Endothelial cell (in vitro differentiated cells): ENCODE data around the gene C16orf89. TPM values are rescaled to one million over a fixed set of nuclear protein-coding genes. Genes with fewer than 3 reads are reported as not detected.

ENCODE experiments used
- DNase-seq: peaks from one replicate; pipeline ENCODE4 v3.0.0; 2021; ENCODE audit warnings: low spot score
- H3K27ac Mint-ChIP-seq: one replicate; pipeline ENCODE4 v1.8.0; 2021; ENCODE audit warnings: mixed read lengths, inconsistent platforms; ENCODE audit not compliant: unreplicated experiment
- H3K27me3 Mint-ChIP-seq: one replicate; pipeline ENCODE4 v1.8.0; 2021; ENCODE audit warnings: mild to moderate bottlenecking, moderate library complexity, mixed read lengths, inconsistent platforms; ENCODE audit not compliant: unreplicated experiment
- H3K36me3 Mint-ChIP-seq: one replicate; pipeline ENCODE4 v1.8.0; 2021; ENCODE audit warnings: mild to moderate bottlenecking, low read depth, mixed read lengths, inconsistent platforms; ENCODE audit not compliant: unreplicated experiment
- H3K4me1 Mint-ChIP-seq: one replicate; pipeline ENCODE4 v1.8.0; 2021; ENCODE audit warnings: mild to moderate bottlenecking, mixed read lengths, inconsistent platforms; ENCODE audit not compliant: unreplicated experiment
- H3K4me3 Mint-ChIP-seq: one replicate; pipeline ENCODE4 v1.8.0; 2021; ENCODE audit warnings: mild to moderate bottlenecking, mixed read lengths, inconsistent platforms; ENCODE audit not compliant: unreplicated experiment
- H3K9me3 Mint-ChIP-seq: one replicate; pipeline ENCODE4 v1.8.0; 2021; ENCODE audit warnings: mixed read lengths, inconsistent platforms; ENCODE audit not compliant: unreplicated experiment
- CTCF ChIP-seq: fragments of 200-600 bp; sonication (generic); IDR thresholded peaks from one replicate; pipeline ENCODE4 v1.5.0; 2021; ENCODE audit warnings: antibody characterized with exemption; ENCODE audit not compliant: unreplicated experiment
- total RNA-seq: library from RNA; stranded (reverse); fragmentation: NEBNext Ultra II Directional; extraction: Animal tissue kit (Norgen Biotek cat#: 25700); gene quantifications from one replicate; pipeline ENCODE4 v1.2.1, GENCODE V29; 2021; ENCODE audit not compliant: unreplicated experiment

Gene C16orf89
- total RNA-seq, 1 donor from 2014 or later = not detected

- Mint-ChIP-seq H3K27me3 (peaks cover 4% of the 10 kb centered on the region), H3K4me3 (no peak overlapping the region), H3K36me3 (no peaks in the 10 kb centered on the region), H3K9me3 (no peaks in the 10 kb centered on the region), H3K27ac (no peak overlapping the region), H3K4me1 (no peaks in the 10 kb centered on the region)
- no peak for TF ChIP-seq CTCF
- DNase-seq = no peak
Measured at GRCh38 chr16:5065326-5065725, 430 bp downstream of the C16orf89 start.

DNA sequence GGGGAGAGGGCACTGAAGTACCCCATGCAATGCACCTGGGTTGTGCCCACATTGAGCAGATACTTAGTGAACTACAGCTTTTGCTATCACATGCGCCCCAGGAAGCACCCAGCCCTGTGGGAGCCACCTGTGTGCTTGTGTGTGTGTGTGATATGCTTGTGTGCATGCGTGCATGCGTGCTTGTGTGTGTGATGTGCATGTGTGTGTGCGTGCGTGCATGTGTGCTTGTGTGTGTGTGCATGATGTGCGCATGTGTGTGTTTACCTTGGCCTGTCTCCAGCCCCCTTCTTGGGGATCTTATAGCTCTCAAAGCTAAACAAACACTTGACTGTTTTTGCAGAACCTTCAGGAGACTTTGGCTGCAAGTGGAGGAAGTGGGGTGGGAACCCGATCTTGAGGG lies 841 bp downstream of the C16orf89 start:
- Mint-ChIP-seq H3K27me3 (peaks cover 4% of the 10 kb centered on the region), H3K4me3 (no peak overlapping the region), H3K27ac (no peak overlapping the region), H3K4me1 (no peaks in the 10 kb centered on the region), H3K36me3 (no peaks in the 10 kb centered on the region), H3K9me3 (no peaks in the 10 kb centered on the region)
- no peak for DNase-seq
- TF ChIP-seq CTCF = no peak

DNA sequence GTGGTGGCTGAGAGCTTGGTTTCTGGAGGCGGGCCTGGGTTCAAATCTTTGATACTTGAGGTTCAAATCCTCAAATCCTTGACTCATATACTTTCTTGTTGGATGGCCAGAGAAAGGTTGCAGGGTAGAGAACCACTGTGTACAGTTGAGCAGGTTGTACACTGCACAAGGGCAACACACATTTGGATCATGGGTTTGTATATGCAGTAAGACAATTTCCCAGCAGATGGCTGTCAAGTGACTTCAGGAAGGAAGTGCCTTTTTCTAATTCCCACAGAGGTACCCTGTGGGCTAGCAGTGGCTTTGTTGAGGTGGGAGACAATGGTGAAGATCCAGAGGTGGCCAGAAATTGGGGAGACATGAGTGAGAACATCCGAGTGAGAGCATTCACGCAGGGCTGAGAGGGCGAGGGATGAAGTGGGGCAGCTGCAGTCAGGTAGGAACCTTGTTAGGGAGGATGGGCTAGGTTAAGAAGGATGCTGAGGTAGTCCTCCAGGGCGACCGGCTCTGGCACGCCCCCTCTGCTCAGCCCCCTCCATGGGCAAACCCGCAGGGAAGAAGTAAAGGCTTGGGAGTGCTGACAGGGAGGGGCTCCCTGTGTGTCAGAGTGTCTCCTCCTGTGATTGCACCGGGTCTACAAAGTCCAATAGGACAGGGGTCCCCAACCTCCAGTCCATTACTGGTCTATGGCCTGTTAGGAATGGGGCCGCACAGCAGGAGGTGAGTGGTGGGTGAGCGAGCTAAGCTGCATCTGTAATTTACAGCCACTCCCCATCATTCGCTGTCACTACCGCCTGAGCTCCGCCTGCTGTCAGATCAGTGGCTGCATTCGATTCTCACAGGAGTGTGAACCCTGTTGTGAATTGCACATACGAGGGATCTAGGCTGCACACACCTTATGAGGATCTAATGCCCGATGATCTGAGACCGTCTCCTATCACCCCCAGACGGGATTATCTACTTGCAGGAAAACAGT lies 2.7 kb downstream of the C16orf89 start:
- no peak for TF ChIP-seq CTCF
- Mint-ChIP-seq H3K27me3 (peaks cover 4% of the 10 kb centered on the region), H3K4me3 (no peak overlapping the region), H3K27ac (no peak overlapping the region), H3K9me3 (no peaks in the 10 kb centered on the region), H3K4me1 (peaks cover 2% of the 10 kb centered on the region), H3K36me3 (no peaks in the 10 kb centered on the region)
- DNase-seq = no peak

GRCh38 chr16:5062051-5062450 lies 3.7 kb downstream of the C16orf89 start:
- no peaks in the 10 kb centered on the region for H3K36me3 Mint-ChIP-seq
- no peaks in the 10 kb centered on the region for H3K9me3 Mint-ChIP-seq
- no peak overlapping the region for H3K4me3 Mint-ChIP-seq
- H3K27me3 Mint-ChIP-seq = peaks cover 4% of the 10 kb centered on the region
- no peak for TF ChIP-seq CTCF
- peaks cover 3% of the 10 kb centered on the region for H3K4me1 Mint-ChIP-seq
- no peak for DNase-seq
- no peak overlapping the region for H3K27ac Mint-ChIP-seq

DNA sequence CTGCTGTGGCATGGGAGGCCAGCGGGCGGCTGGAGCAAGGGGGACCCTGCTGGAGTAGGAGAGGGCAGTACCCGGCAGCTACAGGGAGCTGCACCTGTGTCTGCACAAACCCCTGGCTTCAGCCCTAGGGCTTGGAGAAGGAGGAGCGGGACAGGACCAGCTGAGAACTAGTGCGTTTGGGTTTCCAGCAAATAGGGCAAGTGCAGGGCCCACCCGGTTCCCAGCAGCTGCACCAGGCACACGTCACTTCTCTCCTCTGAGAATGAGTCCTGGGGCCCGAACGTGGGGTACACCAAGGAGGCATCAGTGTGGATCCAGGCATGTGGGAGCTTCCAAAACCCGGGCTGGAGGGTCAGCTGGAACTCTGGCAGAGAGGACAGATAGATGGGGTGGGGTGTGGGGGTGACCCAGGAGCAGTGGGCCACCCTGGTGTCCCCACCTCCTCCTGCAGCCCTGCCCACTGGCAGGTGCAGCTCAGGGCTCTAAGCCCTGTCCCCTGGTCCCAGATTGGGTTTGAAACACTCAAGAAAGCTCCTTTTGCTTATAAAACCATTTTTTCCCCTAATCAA lies 5.6 kb downstream of the C16orf89 start:
- no peak for DNase-seq
- no peak overlapping the region for H3K27ac Mint-ChIP-seq
- TF ChIP-seq CTCF = no peak
- H3K4me3 Mint-ChIP-seq = no peak overlapping the region
- no peaks in the 10 kb centered on the region for H3K36me3 Mint-ChIP-seq
- peaks cover 7% of the 10 kb centered on the region for H3K27me3 Mint-ChIP-seq
- H3K9me3 Mint-ChIP-seq = no peaks in the 10 kb centered on the region
- H3K4me1 Mint-ChIP-seq = peaks cover 3% of the 10 kb centered on the region
